ENCODE results near the gene STEAP4.
"Not testable (repeated sequence)": the region's sequence is repeated elsewhere in the genome, so short reads cannot be mapped to it uniquely, and the experiment has no call there.

STEAP4 gene

GRCh38 chr7:88264987-88265386, 41.7 kb downstream of the STEAP4 start:
- not testable (repeated sequence) for DNase-seq

DNA sequence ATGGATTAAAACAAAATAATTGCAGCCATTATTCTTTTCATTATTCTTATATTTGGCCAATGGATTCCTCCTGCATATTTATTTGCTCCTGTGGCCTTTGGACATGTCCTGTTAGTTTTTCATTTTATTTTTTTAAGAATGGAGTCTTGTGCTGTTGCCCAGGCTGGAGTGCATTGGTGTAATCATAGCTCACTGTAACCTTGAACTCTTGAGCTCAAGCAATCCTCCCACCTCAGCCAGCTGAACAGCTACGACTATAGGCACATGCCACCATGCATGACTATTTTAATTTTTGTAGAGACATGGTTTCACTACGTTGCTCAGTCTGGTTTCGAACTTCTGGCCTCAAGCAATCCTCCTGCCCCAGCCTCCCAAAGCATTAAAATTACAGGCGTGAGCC, 44.1 kb downstream of the STEAP4 start:
- no peak for DNase-seq

DNA sequence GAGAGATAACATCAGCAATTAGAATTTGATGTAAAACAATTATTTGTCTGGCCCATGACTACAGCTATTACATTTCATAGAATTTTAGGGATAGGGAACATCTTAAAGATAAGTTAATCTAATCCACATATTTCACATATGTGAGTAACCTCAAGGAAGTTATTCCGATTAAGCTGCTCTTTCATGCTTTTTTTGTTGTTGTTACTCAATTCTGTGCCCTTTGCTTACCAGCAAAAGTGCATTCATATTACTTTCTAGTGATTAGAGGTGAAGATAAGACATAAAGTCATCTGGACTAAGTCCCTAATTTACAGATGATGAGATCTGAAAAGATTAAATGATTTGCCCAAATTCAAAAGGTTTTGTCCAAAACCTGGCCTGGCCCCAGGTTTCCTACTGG, 46.0 kb downstream of the STEAP4 start:
- DNase-seq, result no peak

GRCh38 chr7:88259656-88260380, 46.9 kb downstream of the STEAP4 start:
- no peak for DNase-seq

DNA sequence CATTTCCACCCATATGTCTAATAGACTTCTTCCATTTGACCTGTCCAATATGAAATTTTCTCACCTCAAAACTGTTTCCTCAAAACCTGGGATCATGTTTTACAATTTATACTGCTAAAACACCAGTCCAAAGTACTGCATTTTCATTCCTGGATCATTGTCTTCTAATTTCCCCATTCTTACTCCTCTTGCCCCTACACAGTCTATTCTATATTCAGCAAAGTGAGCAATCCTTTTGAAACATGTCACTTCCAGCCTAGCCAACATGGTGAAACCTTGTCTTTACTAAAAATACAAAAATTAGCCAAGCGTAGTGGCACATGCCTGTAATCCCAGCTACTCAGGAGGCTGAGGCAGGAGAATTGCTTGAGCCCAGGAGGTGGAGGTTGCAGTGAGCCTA, 48.4 kb downstream of the STEAP4 start:
- DNase-seq, result not testable (repeated sequence)

GRCh38 chr7:88256906-88257305, 49.8 kb downstream of the STEAP4 start:
- no peak for DNase-seq

GRCh38 chr7:88254721-88255424, 51.8 kb downstream of the STEAP4 start:
- no peak for DNase-seq

GRCh38 chr7:88253640-88254039, 53.1 kb downstream of the STEAP4 start:
- DNase-seq, result no peak

DNA sequence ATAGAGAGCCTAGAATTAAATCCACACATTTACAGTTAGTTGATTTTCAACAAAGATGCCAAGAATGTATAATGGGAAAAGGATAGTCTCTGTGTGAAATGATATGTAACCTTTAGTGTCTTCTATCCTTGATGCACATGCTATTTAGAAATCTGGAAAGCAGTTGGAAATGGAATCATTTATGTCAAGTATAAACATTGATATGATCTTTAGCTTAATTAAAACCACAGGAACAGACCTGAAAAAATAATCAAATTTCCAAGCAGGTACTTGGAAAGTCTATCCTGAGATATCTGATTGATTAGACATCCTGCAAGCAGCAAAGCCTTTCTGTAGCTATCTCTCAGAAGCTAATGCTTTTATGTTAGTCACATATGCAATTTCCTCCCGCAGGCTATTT, 62.4 kb downstream of the STEAP4 start:
- no peak for DNase-seq

DNA sequence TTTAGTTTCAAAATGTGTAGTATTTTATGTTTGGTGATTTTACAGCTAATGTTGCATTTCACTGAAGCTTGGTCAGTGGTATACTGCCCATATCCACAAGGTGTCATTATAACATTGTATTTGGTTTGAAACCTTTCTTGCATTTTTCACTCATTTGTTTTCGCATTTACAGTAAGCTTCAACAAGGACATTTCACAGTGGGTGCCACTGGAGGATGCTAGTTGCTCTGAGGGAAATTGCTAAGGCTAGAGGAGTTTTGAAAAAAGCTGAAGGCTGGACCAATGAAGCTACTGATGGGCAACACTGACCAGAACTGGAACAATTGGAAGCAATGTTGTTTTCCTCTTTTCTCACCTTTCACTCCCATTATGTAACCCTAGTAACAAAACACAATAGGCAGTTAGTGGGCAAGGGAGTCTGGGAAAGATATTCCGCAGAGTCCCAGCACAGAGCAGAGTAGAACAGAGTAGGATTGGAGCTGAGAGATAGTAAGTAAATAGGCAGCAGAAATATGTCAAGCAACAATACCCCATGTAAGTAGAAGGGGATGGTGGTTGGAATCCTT, 63.3 kb downstream of the STEAP4 start:
- DNase-seq, result peak; percentile 25 to 79

GRCh38 chr7:88239852-88240251, 66.8 kb downstream of the STEAP4 start:
- DNase-seq, result no peak

DNA sequence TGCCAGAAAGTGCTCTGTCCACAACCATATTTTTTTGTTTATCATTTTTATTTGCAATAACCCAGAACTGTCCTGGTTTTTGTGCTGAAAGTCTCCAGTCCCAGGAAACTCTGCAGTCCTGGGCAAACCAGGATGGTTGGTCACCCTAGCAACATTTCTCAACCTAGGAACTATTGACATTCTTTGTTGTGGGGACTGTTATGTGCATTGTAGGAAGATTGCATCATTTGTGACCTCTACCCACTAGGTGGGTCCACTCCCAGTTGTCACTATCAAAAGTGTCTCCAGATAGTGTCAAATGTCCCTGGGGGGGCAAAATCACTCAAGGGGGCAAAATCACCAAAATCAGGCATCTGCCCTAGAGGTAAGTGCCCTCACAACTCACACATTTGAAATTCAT, 72.9 kb downstream of the STEAP4 start:
- DNase-seq, result no peak

DNA sequence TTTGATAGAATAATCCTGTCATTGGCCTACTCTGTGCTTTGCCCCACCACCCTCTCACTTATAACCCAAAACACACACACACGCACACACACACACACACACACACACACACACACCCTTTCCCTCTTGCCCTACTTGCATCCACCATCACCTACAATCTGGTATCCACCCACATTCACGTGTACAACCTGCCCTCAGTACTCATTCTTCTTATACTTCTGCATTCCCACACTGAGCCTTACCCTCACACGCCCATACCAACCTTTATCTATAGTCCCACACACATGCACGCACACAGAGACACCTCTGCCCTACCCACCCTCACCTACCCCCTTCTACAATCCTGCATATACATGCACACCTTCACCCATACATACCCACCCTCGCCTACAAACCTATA, 76.0 kb downstream of the STEAP4 start:
- DNase-seq, result no peak

- DNase-seq, result no peak
These were observed 77.2 kb downstream of the STEAP4 start for GRCh38 chr7:88229302-88229995.

DNA sequence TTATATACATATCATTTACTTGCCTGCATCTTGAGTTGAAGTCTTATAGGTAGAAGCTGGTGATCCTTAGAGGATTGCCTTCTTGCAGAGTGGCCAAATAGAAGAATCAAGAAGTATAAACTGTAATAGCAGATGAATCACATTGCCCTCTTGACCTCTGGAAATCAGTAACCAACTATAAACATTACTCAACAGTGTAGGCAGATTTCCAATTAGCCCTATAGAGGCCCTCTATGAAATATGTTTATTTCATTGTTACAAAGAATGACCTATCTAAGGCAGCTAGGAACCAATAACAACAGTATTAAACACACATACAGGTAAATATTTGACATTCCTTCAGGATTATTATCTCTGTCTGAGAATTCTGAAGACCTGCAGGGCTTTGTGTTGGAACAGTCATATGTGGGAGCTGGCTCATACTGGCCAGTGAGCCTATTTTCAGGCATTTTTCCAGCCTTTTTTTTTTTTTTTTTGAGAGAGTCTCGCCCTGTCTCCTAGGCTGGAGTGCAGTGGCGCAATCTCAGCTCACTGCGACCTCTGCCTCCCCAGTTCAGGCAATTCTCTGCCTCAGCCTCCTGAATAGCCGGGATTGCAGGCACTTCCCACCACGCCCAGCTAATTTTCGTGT, 79.7 kb downstream of the STEAP4 start:
- no peak for DNase-seq

DNA sequence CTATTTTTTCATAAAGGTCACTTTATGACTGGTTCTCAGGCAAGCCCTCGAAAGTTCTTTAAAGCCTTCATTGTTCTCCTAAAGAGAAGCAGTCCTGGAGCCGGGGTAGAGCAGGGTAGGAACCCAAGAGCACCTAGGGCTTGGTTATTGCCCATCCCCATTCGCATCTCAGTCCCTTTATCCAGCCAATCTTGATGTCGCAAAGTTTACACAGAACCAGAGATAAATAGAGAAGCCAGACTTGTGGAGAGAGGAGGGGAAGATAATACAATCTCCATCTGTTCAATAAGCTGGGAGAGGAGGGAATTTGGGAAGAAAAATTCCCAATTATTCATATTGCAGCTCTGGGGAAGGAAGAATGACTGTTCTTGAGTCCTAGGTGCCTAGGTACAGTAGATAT, 80.5 kb downstream of the STEAP4 start:
- DNase-seq, result no peak

DNA sequence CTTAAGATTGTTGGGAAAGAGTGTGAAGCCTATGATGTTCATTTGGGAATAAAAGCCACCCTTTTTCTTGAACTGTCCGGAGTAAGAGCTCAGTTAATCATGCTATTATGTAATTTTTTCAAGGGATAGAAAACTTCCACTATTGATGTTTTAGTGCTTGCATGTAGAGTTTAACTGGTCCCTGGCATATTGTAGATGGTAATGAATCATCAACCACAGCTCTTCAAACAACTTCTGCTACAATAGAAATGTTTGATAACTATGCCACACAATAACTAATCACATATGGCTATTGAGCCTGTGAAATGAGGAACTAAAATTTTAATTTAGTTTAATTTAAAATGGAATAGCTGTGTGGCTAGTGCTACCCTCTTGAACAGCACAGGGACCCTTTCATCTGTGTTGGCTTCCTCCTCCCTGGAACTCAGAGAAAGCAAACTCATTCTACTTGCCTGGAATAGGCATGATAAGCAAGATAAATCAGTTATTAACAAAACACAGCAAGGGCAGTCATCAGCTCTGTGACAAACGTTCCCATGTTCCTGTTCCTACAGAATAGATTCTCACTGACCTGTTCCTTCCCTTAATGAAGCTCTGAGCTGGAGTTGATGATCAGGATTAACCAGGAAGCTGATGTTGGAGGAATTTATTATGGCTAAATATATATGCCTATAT, 82.0 kb downstream of the STEAP4 start:
- no peak for DNase-seq

DNA sequence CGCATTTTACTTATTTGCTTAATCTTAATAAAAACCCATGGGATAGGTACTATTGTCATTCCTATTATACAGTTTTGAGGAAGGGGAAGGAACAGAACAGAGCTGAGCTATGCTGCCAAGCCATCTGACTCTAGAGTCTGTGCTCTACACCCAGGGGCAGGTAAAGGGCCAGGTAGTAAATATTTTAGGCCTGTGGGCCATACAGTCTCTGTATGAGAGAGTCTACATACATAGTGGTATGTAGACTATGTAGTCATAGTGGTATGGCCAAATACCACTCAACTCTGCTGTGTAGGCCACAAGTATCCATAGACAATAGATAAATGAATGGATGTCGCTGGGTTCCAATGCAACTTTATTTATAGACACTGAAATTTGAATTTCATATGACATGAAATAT, 83.4 kb downstream of the STEAP4 start:
- no peak for DNase-seq
